PC-9 (cell line): ENCODE measurements around the gene RHOF.

ENCODE experiments used
- CTCF ChIP-seq: fragments of 200-600 bp; sonication (generic); conservative IDR thresholded peaks from 2 replicates; pipeline ENCODE4 v1.6.1; 2017; ENCODE audit warnings: mixed run types, antibody characterized with exemption, mild to moderate bottlenecking, moderate library complexity
- EZH2 ChIP-seq: fragments of 200-600 bp; sonication (generic); IDR thresholded peaks from 2 replicates; pipeline ENCODE4 v1.8.0; 2017; ENCODE audit warnings: antibody characterized with exemption, low read depth

- peak; percentile 95 for TF ChIP-seq CTCF
- TF ChIP-seq EZH2, result no peak
These were observed 1.8 kb upstream of the RHOF start for GRCh38 chr12:121795034-121795968.
